GM23338 (cell line): ENCODE results near the gene LYG1.
"Not testable (repeated sequence)": the region's sequence is repeated elsewhere in the genome, so short reads cannot be mapped to it uniquely, and the experiment has no call there.

ENCODE experiments used
- CTCF ChIP-seq, 2 experiments: fragments of 200-600 bp in 1 of 2; sonication (generic) in 1 of 2; conservative IDR thresholded peaks; 2 replicates each; pipeline versions ENCODE4 v1.5.1 to v1.6.1; 2016 to 2017; ENCODE audit warnings: antibody characterized with exemption in 2 of 2, low read depth in 2 of 2, mild to moderate bottlenecking in 2 of 2, moderate library complexity in 1 of 2
- EZH2phosphoT487 ChIP-seq: fragments of 200-600 bp; sonication (generic); IDR thresholded peaks from one replicate; pipeline ENCODE4 v1.8.1; 2018; ENCODE audit warnings: antibody characterized with exemption; ENCODE audit not compliant: unreplicated experiment

DNA sequence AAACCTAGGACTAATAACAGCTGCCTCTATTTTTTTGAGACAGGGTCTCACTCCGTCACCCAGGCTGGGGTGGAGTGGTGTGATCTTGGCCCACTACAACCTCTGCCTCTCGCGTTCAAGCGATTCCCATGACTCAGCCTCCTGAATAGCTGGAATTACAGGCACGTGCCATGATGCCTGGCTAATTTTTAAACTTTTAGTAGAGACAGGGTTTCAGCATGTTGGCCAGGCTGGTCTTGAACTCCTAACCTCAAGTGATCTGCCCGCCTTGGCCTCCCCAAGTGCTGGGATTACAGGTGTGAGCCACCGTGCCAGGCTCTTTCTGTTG lies 16.8 kb upstream of the LYG1 start:
- TF ChIP-seq CTCF (conservative IDR thresholded peaks at IDR 0.05; ENCODE audit: low read depth in 2 of 2); EZH2phosphoT487: not testable (repeated sequence)
